ENCODE results near the gene CYP19A1. TPM values are rescaled to one million over a fixed set of nuclear protein-coding genes. Genes with fewer than 3 reads are reported as not detected.

Gene CYP19A1
- total and polyA plus RNA-seq, 2 of the 8 experiments (the other 6 are each of a cell fraction or from before 2014, with no cell fraction given): not detected

DNA sequence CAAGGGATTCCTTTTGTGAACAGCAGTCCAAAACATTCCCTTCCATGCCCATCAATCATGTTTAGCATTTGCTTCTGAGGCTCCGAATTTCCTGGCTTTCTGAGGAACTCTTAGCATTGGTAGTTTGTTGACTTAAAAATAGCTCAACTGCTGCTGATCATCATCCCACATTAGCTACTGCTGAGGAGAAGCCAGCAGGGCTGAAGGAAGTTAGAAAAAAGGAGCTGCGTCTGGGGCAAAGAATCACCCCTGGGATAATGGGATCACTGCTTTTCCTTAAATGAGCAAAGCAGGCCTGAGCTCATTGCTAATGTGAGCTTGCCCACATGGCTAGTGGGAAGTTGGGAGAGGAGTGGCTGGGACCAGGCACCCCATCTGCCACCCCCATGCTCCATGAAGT, 39.8 kb downstream of the CYP19A1 start:
- Histone ChIP-seq H2BK12ac (ENCODE audit: low read depth, low read length) (no peak overlapping the region), H4K91ac (replicated peaks; ENCODE audit: insufficient read length, low read length) (no peak overlapping the region), H3K79me2 (ENCODE audit: control insufficient read depth in 1 of 2, insufficient read depth in 2 of 2, low read length in 2 of 2) (no peaks in the 10 kb centered on the region), H2AK5ac (ENCODE audit: low read depth, low read length) (no peak overlapping the region), H3K23me2 (ENCODE audit: low read depth, low read length) (no peaks in the 10 kb centered on the region), H4K20me1 (replicated peaks in 1 of 2; ENCODE audit: control insufficient read depth in 1 of 2, insufficient read depth in 2 of 2, low read length in 2 of 2) (no peaks in the 10 kb centered on the region), H3K27ac (ENCODE audit: low read depth, low read length) (no peak overlapping the region), H2BK20ac (ENCODE audit: low read length) (no peak overlapping the region), H2BK120ac (replicated peaks; ENCODE audit: low read depth, low read length) (no peak overlapping the region), H3K36me3 (ENCODE audit: control insufficient read depth in 2 of 4, insufficient read depth in 4 of 4, low read length in 3 of 4) (no peaks in the 10 kb centered on the region), H3K9ac (replicated peaks in 1 of 4; ENCODE audit: extremely low read depth in 1 of 4, low read depth in 3 of 4, low read length in 3 of 4) (no peak overlapping the region), H2BK15ac (ENCODE audit: low read length) (no peak overlapping the region), H2AFZ (ENCODE audit: low read length) (no peak overlapping the region), H2BK5ac (ENCODE audit: low read depth, low read length) (no peak overlapping the region), H3K4me3 (ENCODE audit: extremely low read depth in 1 of 4, insufficient read depth in 2 of 4, low read depth in 3 of 4, low read length in 4 of 4) (no peak overlapping the region), H4K8ac (ENCODE audit: extremely low read depth, insufficient read depth, low read length) (no peak overlapping the region), H3K27me3 (replicated peaks in 1 of 4; ENCODE audit: control insufficient read depth in 3 of 4, extremely low read depth in 1 of 4, insufficient read depth in 3 of 4, low read length in 3 of 4) (no peaks in the 10 kb centered on the region; a peak in 1 of 7 replicates), H3K23ac (ENCODE audit: insufficient read length) (no peak overlapping the region), H3K4ac (replicated peaks; ENCODE audit: insufficient read length, low read depth, low read length) (no peak overlapping the region), H3K4me1 (replicated peaks in 1 of 4; ENCODE audit: control insufficient read depth in 3 of 4, insufficient read depth in 4 of 4, low read length in 3 of 4) (no peaks in the 10 kb centered on the region), H3K4me2 (ENCODE audit: insufficient read depth in 1 of 2, low read depth in 2 of 2, low read length in 2 of 2) (no peak overlapping the region), H3K18ac (ENCODE audit: extremely low read depth, low read length) (no peak overlapping the region), H3K9me3 (ENCODE audit: insufficient read depth in 2 of 2, low read depth in 1 of 2, low read length in 1 of 2) (peaks cover 0 to 4% of the 10 kb centered on the region in 2 experiments; a peak in 1 of 4 replicates), H3K14ac (ENCODE audit: insufficient read length) (no peak overlapping the region), H3K79me1 (ENCODE audit: low read depth, low read length) (no peaks in the 10 kb centered on the region), H3K56ac (replicated peaks; ENCODE audit: insufficient read length, low read depth, low read length) (no peak overlapping the region), H4K5ac (ENCODE audit: insufficient read length, low read depth, low read length) (no peak overlapping the region)
- ChIA-PET POLR2A (ENCODE audit: partially characterized antibody) (interaction anchor here (1.9 kb wide), 1 partner anchor 12 kb away, joined by 4 read pairs; no protein-coding TSS in a partner anchor), CTCF (ENCODE audit: partially characterized antibody) (interaction anchor here (0.7 to 4.2 kb wide), 8 partner anchors 11 to 169 kb away, joined by 3 to 24 read pairs (median 9); no protein-coding TSS in a partner anchor)
- FAIRE-seq (no peak), DNase-seq (ENCODE audit: low read depth in 1 of 2, low spot score in 2 of 2) (no peak)
- WGBS, 2 experiments (ENCODE audit: extremely low coverage in 1 of 2, insufficient coverage in 1 of 2, insufficient read length in 1 of 2, insufficient replicate concordance in 2 of 2, low coverage in 1 of 2, low lambda C conversion rate in 2 of 2, missing lambda C conversion rate in 1 of 2): 85% methylated on average over 2 of the region's 2 CpGs; no CpG with 5 or more reads in 1 of the 2 experiments
- TF ChIP-seq POLR2AphosphoS5 (IDR thresholded peaks at IDR 0.05; ENCODE audit: low read depth, low read length) (no peak), CREB1 (IDR thresholded peaks at IDR 0.05) (no peak), EP300 (IDR thresholded peaks at IDR 0.05; ENCODE audit: borderline replicate concordance in 1 of 2, low read depth in 2 of 2, low read length in 2 of 2) (no peak), SIRT6 (IDR thresholded peaks at IDR 0.05; ENCODE audit: low read length) (no peak), PHF8 (conservative IDR thresholded peaks at IDR 0.05; ENCODE audit: low read depth, low read length) (no peak), CHD1 (IDR thresholded peaks at IDR 0.05; ENCODE audit: low read depth, low read length) (no peak), HDAC2 (IDR thresholded peaks at IDR 0.05; ENCODE audit: borderline replicate concordance in 1 of 2, low read depth in 2 of 2, low read length in 2 of 2) (no peak), NANOG (IDR thresholded peaks at IDR 0.05; ENCODE audit: insufficient read depth, low read depth, low read length, poor library complexity, severe bottlenecking) (no peak), POU5F1 (IDR thresholded peaks at IDR 0.05; ENCODE audit: low read depth, low read length) (no peak), RFX5 (IDR thresholded peaks at IDR 0.05; ENCODE audit: borderline replicate concordance, low read depth, low read length) (no peak), POLR2A (IDR thresholded peaks at IDR 0.05; ENCODE audit: control extremely low read depth in 1 of 2, low read depth in 2 of 2, low read length in 2 of 2) (no peak), TAF7 (optimal IDR thresholded peaks at IDR 0.05; ENCODE audit: borderline replicate concordance, low read depth, low read length) (no peak), YY1 (IDR thresholded peaks at IDR 0.05; ENCODE audit: low read depth, low read length) (no peak)
- TF ChIP-seq, protein P1, sequence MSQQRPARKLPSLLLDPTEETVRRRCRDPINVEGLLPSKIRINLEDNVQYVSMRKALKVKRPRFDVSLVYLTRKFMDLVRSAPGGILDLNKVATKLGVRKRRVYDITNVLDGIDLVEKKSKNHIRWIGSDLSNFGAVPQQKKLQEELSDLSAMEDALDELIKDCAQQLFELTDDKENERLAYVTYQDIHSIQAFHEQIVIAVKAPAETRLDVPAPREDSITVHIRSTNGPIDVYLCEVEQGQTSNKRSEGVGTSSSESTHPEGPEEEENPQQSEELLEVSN (IDR thresholded peaks at IDR 0.05): no peak
